DOHH2 (cell line): ENCODE measurements around the gene CDH4.

Experiments
- CTCF ChIP-seq: fragments of 200-600 bp; sonication (generic); IDR thresholded peaks from one replicate; pipeline ENCODE4 v1.5.1; 2014; ENCODE audit warnings: antibody characterized with exemption, mild to moderate bottlenecking, low read depth, low read length; ENCODE audit not compliant: poor library complexity, severe bottlenecking
- EZH2phosphoT487 ChIP-seq: fragments of 200-600 bp; sonication (generic); IDR thresholded peaks from 2 replicates; pipeline ENCODE4 v1.6.1; 2017; ENCODE audit warnings: borderline replicate concordance, mild to moderate bottlenecking, antibody characterized with exemption, low read length, moderate library complexity, mixed read lengths

GRCh38 chr20:61280217-61280980 lies 28.3 kb downstream of the CDH4 start:
- TF ChIP-seq CTCF (no peak), EZH2phosphoT487 (no peak)
